Activated T-helper 1 cell treated with anti-CD3 and anti-CD28 coated beads, Interleukin-12 subunit alpha, Interleukin-12 subunit beta, Interleukin-2, Interleukin-4 antibody, amounts not matched to agents 30 ng/mL and 10 ng/mL and 1 ng/mL, durations not matched to agents 14 hours and 24 hours and 36 hours (primary cell): ENCODE measurements around the gene CHST6. TPM values are rescaled to one million over a fixed set of nuclear protein-coding genes. Genes with fewer than 3 reads are reported as not detected.
A peak's percentile ranks its signal among the peaks of the same experiment; 100 is the strongest.
"Not testable (repeated sequence)": the region's sequence is repeated elsewhere in the genome, so short reads cannot be mapped to it uniquely, and the experiment has no call there.

Experiments
- DNase-seq: peaks from one replicate; pipeline ENCODE4 v3.0.0; 2021; ENCODE audit warnings: low spot score
- H3K27ac Mint-ChIP-seq: one replicate; pipeline ENCODE4 v1.8.0; 2021; ENCODE audit warnings: mild to moderate bottlenecking, mixed read lengths
- H3K27me3 Mint-ChIP-seq: one replicate; pipeline ENCODE4 v1.8.0; 2022; ENCODE audit warnings: mild to moderate bottlenecking, moderate library complexity, mixed read lengths; ENCODE audit not compliant: insufficient read depth
- H3K36me3 Mint-ChIP-seq: one replicate; pipeline ENCODE4 v1.8.0; 2021; ENCODE audit warnings: low read depth, mixed read lengths
- H3K4me1 Mint-ChIP-seq: one replicate; pipeline ENCODE4 v1.8.0; 2021; ENCODE audit warnings: low read depth, mixed read lengths
- H3K4me3 Mint-ChIP-seq: one replicate; pipeline ENCODE4 v1.8.0; 2021; ENCODE audit warnings: mild to moderate bottlenecking, moderate library complexity, mixed read lengths
- H3K9me3 Mint-ChIP-seq: one replicate; pipeline ENCODE4 v1.8.0; 2021; ENCODE audit warnings: mixed read lengths
- intact Hi-C: fragments of 100-400 bp; cut with micrococcal nuclease; formaldehyde crosslinking; loops from one replicate; pipeline ENCODE4 v1.15.1; 2024
- total RNA-seq: library from RNA; stranded (reverse); gene quantifications from 2 replicates; pipeline ENCODE4 v1.2.3, GENCODE V29; 2022

CHST6 gene
- total RNA-seq, 1 donor from 2014 or later, result not detected

DNA sequence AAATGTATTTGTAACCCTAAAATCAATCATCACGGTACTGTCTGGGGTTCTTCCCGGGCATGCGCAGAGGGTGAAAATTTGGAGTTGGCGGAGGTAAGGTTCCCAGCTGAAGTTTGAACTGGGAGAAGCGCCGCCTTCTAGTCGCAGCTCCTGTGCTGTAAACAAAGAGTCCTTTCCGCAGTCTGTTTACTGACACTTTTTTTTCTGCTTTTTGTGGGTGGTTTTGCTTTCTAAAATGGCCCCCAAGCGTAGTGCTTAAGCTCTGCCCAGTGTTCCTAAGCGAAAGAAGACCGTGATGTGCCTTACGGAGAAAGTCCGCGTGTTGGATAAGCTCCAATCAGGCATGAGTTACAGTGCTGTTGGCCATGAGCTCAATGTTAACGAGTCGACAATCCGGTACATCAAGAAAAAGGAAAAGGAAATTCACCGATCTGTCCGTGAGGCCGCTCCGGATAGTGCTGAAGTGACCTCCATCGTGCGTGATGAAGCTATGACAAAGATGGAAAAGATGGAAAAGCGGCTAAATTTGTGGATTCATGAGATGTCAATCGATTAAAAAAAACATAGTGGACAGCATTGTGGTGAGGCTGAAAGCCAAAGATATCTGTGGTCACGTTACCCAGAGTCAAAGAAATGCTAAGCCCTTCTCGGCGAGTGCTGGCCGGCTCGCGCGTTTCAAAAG is 61.4 kb downstream of the CHST6 start:
- H3K4me3 Mint-ChIP-seq, result peak overlapping the region; percentile 85
- intact Hi-C loops, result loop anchor here (1.0 to 10.0 kb wide), 13 partner anchors 30 to 1757 kb away; partner anchors contain the start of genes ADAT1, GLG1, KARS1 and MON1B
- H3K27ac Mint-ChIP-seq, result peak overlapping the region; percentile 99
- no peaks in the 10 kb centered on the region for H3K27me3 Mint-ChIP-seq
- DNase-seq, result peak; percentile 68
- peaks cover 21% of the 10 kb centered on the region for H3K4me1 Mint-ChIP-seq
- peaks cover 8% of the 10 kb centered on the region for H3K36me3 Mint-ChIP-seq
- no peaks in the 10 kb centered on the region for H3K9me3 Mint-ChIP-seq

DNA sequence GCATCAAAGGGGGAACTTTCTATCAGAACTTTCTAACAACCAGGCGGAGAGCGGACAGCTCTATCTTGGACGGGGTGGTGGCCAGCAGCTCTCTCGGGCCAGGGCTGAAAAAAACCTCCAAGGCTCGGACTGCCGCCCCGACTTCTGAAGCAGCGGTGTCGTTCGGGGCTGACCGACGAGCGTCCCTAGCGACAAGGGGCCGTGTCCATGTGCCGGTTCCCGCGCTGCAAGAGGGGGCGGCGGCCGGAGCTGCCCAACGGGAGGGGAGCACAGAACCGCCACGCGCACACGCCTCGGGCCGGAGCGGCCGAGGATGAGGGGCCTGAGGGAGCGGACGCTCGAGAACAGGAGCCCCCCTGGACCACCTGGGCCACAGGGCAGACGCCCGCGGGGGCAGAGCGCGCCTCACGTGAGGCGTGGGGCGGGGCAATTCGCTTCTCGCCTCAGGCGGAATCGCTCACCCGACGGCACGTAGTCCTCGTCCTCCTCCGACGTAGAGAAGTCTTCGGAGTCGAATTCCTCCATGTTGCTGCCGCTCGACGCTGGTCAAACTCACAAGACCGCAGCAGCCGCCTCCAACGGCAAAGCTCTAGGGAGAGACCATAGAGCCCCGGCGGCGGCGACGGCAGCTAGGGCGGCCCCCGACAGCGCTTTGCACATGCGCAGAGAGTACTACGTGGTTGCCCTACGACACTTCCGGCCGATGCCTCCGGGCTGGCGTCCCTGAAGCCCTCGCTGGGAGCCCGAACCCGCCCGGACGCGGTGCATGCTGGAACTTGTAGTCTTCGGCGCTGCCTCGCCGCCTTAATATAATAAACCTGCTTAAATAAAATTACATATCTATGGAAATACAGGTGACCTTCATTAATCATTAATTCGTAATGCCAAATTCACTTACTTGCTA is 62.2 kb downstream of the CHST6 start, which contains the start of gene CFDP1:
Gene CFDP1, minus strand, starts transcription at position 676 of the 904 bp plus-strand sequence. Its CDS starts 151 bp downstream, at position 525.
- Mint-ChIP-seq H3K4me3 (peak within 1 kb of the TSS; percentile 85), H3K9me3 (no peaks in the 10 kb centered on the region), H3K36me3 (peaks cover 8% of the 10 kb centered on the region), H3K27me3 (no peaks in the 10 kb centered on the region), H3K4me1 (peaks cover 21% of the 10 kb centered on the region), H3K27ac (peak within 1 kb of the TSS; percentile 99)
- DNase-seq, result peak; percentile 93
- intact Hi-C loops, result loop anchor here (1.0 to 10.0 kb wide), 13 partner anchors 31 to 1758 kb away; partner anchors contain the start of genes ADAT1, GLG1, KARS1 and MON1B

GRCh38 chr16:75429621-75430403 is 65.4 kb downstream of the CHST6 start:
- peaks cover 21% of the 10 kb centered on the region for H3K4me1 Mint-ChIP-seq
- intact Hi-C loops, result loop anchor here (5.0 to 10.0 kb wide), 3 partner anchors 765 to 1063 kb away; partner anchors contain the start of genes GLG1 and RFWD3
- H3K36me3 Mint-ChIP-seq, result peaks cover 9% of the 10 kb centered on the region
- no peaks in the 10 kb centered on the region for H3K9me3 Mint-ChIP-seq
- no peak overlapping the region for H3K27ac Mint-ChIP-seq
- DNase-seq, result no peak
- peak overlapping the region; percentile 6 for H3K4me3 Mint-ChIP-seq
- H3K27me3 Mint-ChIP-seq, result no peaks in the 10 kb centered on the region

DNA sequence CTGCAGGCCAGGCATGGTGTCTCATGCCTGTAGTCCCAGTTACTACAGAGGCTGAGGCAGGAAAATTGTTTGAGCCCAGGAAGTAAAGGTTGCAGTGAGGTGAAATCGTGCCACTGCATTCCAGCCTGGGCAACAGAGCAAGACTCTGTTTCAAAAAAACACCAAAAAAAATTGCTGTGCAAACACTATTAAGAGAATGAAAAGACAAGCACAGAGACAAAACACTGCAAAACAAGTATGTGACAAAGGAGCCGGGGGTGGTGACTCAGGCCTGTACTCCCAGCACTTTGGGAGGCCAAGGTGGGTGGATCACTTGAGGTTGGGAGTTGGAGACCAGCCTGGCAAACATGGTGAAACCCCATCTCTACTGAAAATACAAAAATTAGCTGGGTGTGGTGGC is 68.7 kb downstream of the CHST6 start:
- H3K36me3 Mint-ChIP-seq, DNase-seq, H3K27ac Mint-ChIP-seq, H3K4me1 Mint-ChIP-seq, H3K27me3 Mint-ChIP-seq, H3K9me3 Mint-ChIP-seq, H3K4me3 Mint-ChIP-seq, intact Hi-C loops: not testable (repeated sequence)

DNA sequence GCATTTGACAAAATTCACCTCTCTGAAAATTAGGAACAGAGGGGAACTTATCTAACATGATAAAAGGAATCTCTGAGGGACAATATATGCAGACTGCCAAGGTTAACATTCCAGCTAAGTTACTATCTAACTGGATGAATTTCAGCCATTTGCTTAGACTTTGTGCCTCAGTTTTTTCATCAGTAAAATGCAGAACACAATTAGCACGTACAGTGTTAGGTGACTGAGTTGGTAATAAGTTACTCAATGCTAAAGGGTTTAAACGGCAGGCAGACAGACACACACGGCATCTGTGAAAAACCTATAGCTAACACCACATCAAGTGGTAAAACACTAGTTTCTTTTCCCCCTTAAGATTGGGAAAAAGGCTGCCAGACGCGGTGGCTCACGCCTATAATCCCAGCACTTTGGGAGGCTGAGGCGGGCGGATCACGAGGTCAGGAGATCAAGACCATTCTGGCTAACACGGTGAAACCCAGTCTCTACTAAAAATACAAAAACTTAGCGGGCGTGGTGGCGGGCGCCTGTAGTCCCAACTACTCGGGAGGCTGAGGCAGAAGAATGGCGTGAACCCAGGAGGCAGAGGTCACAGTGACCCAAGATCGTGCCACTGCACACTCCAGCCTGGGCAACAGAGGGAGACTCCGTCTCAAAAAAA is 71.0 kb downstream of the CHST6 start:
- H3K27ac Mint-ChIP-seq, H3K27me3 Mint-ChIP-seq, H3K9me3 Mint-ChIP-seq, H3K36me3 Mint-ChIP-seq, intact Hi-C loops, H3K4me3 Mint-ChIP-seq, DNase-seq: not testable (repeated sequence)
- peaks cover 20% of the 10 kb centered on the region for H3K4me1 Mint-ChIP-seq

DNA sequence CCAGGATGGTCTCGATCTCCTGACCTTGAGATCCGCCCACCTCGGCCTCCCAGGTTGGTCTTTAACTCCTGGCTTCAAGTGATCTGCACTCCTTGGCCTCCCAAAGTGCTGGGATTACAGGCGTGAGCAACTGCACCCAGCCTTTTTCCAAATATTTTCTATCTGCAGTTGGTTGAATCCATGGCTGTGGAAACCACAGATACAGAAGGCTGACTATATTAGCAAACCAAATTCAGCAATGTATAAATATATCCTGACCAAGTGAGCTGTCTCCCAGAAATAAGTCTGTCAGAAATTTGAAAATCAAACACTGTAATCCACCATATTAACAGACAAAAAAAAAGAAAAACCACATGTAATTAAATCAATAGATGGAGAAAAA is 71.5 kb downstream of the CHST6 start:
- H3K4me1 Mint-ChIP-seq, result peaks cover 20% of the 10 kb centered on the region
- H3K27me3 Mint-ChIP-seq, result no peaks in the 10 kb centered on the region
- H3K9me3 Mint-ChIP-seq, result no peaks in the 10 kb centered on the region
- H3K4me3 Mint-ChIP-seq, result no peak overlapping the region
- H3K36me3 Mint-ChIP-seq, result peaks cover 1% of the 10 kb centered on the region
- no peak for DNase-seq
- intact Hi-C loops, result no loop called here
- H3K27ac Mint-ChIP-seq, result no peak overlapping the region

Other genes with a start within 250 kb of the CHST6 start
- 0.13 and 0.61 TPM in 2 replicates for gene BCAR1, start 243.8 kb downstream of the CHST6 start, total RNA-seq
- gene CFDP1, start 61.9 kb downstream of the CHST6 start, total RNA-seq, result 35.4 TPM in 2 replicates
- 42.1 and 42.7 TPM in 2 replicates for gene TMEM170A, start 30.8 kb downstream of the CHST6 start, total RNA-seq
- gene CHST5, start 40.7 kb upstream of the CHST6 start, total RNA-seq, result not detected in 2 replicates
- 4.5 and 4.7 TPM in 2 replicates for gene TMEM231, start 60.8 kb upstream of the CHST6 start, total RNA-seq
- gene GABARAPL2, start 70.9 kb upstream of the CHST6 start, total RNA-seq, result 62.7 and 69.5 TPM in 2 replicates
- 59.0 and 60.9 TPM in 2 replicates for gene ADAT1, start 127.8 kb upstream of the CHST6 start, total RNA-seq
- 256 and 271 TPM in 2 replicates for gene KARS1, start 152.2 kb upstream of the CHST6 start, total RNA-seq
- 94.3 and 98.5 TPM in 2 replicates for gene TERF2IP, start 152.3 kb upstream of the CHST6 start, total RNA-seq
- not detected in 2 replicates for gene CPHXL2, start 181.6 kb upstream of the CHST6 start, total RNA-seq
- gene DUXB, start 206.0 kb upstream of the CHST6 start, total RNA-seq, result not detected in 2 replicates
- gene CPHXL, start 231.0 kb upstream of the CHST6 start, total RNA-seq, result not detected in 2 replicates